ENCODE results near the gene PRSS33. TPM values are rescaled to one million over a fixed set of nuclear protein-coding genes. Genes with fewer than 3 reads are reported as not detected.
A peak's percentile ranks its signal among the peaks of the same experiment; 100 is the strongest.

The PRSS33 gene
- total RNA-seq, 2 donors from 2014 or later, result not detected

GRCh38 chr16:2806286-2806685 lies 18.9 kb upstream of the PRSS33 start:
- DNase-seq (no peak), ATAC-seq (no peak)
- intact Hi-C loops (cut with DNase I, micrococcal nuclease), result no loop called here

GRCh38 chr16:2804728-2805127 lies 17.4 kb upstream of the PRSS33 start:
- intact Hi-C loops (cut with DNase I, micrococcal nuclease), result no loop called here

GRCh38 chr16:2803545-2804195 lies 16.3 kb upstream of the PRSS33 start:
- DNase-seq (no peak), ATAC-seq (no peak)
- intact Hi-C loops (cut with DNase I, micrococcal nuclease), result no loop called here

More at GRCh38 chr16:2804728-2805127, 17.4 kb upstream of the PRSS33 start:
- no peak for ATAC-seq
- no peak for DNase-seq

- intact Hi-C loops (cut with DNase I, micrococcal nuclease), result no loop called here
- peak; percentile 93 for ATAC-seq
- peak; percentile 77 to 88 for DNase-seq
Measured at GRCh38 chr16:2799859-2800226, 12.5 kb upstream of the PRSS33 start.

GRCh38 chr16:2799205-2799858 lies 12.0 kb upstream of the PRSS33 start:
- DNase-seq, result no peak
- intact Hi-C loops (cut with DNase I, micrococcal nuclease), result no loop called here
- peak; percentile 12 for ATAC-seq

- ATAC-seq, result no peak
- DNase-seq, result no peak
- intact Hi-C loops (cut with DNase I, micrococcal nuclease), result no loop called here
Measured at GRCh38 chr16:2798723-2799204, 11.4 kb upstream of the PRSS33 start.

- intact Hi-C loops (cut with DNase I, micrococcal nuclease), result no loop called here
- ATAC-seq (peak; percentile 40), DNase-seq (peak; percentile 39 to 57)
Measured at GRCh38 chr16:2795395-2796143, 8.2 kb upstream of the PRSS33 start.

GRCh38 chr16:2792940-2793339 lies 5.6 kb upstream of the PRSS33 start:
- intact Hi-C loops (cut with DNase I, micrococcal nuclease), result no loop called here
- ATAC-seq (no peak), DNase-seq (no peak)

- DNase-seq (no peak), ATAC-seq (no peak)
- intact Hi-C loops (cut with DNase I, micrococcal nuclease), result no loop called here
Measured at GRCh38 chr16:2791174-2791573, 3.8 kb upstream of the PRSS33 start.

GRCh38 chr16:2790631-2791030 lies 3.3 kb upstream of the PRSS33 start:
- intact Hi-C loops (cut with DNase I, micrococcal nuclease), result no loop called here
- ATAC-seq (no peak), DNase-seq (no peak)

- ATAC-seq (no peak), DNase-seq (no peak)
Measured at GRCh38 chr16:2787961-2788360, 601 bp upstream of the PRSS33 start.

GRCh38 chr16:2786826-2787151 lies 571 bp downstream of the PRSS33 start:
- no peak for ATAC-seq
- DNase-seq, result no peak
- intact Hi-C loops (cut with DNase I, micrococcal nuclease), result no loop called here

More at GRCh38 chr16:2787961-2788360, 601 bp upstream of the PRSS33 start:
- intact Hi-C loops (cut with DNase I, micrococcal nuclease), result no loop called here

- ATAC-seq (no peak), DNase-seq (peak in 1 of 2 donors; percentile 23)
- intact Hi-C loops (cut with DNase I, micrococcal nuclease), result no loop called here
Measured at GRCh38 chr16:2786061-2786825, 1.1 kb downstream of the PRSS33 start.

GRCh38 chr16:2785101-2785991 lies 2.0 kb downstream of the PRSS33 start:
- intact Hi-C loops (cut with DNase I, micrococcal nuclease), result no loop called here
- DNase-seq, result peak; percentile 33 to 59
- ATAC-seq, result peak; percentile 65

GRCh38 chr16:2784358-2785100 lies 2.8 kb downstream of the PRSS33 start:
- DNase-seq (peak in 1 of 2 donors; percentile 14), ATAC-seq (peak; percentile 69)
- intact Hi-C loops (cut with DNase I, micrococcal nuclease), result no loop called here

GRCh38 chr16:2783581-2784357 lies 3.6 kb downstream of the PRSS33 start:
- ATAC-seq (no peak), DNase-seq (no peak)
- intact Hi-C loops (cut with DNase I, micrococcal nuclease), result no loop called here
